HG02763 (cell line): ENCODE results near the gene AQP2.

Source experiments
- ATAC-seq: cut with Tn5 transposase; IDR thresholded peaks from one replicate; pipeline ENCODE4 v1.9.1; 2021; ENCODE audit warnings: mild to moderate bottlenecking, moderate library complexity; ENCODE audit not compliant: unreplicated experiment

Gene AQP2

GRCh38 chr12:49954863-49955830 is 4.6 kb downstream of the AQP2 start:
- no peak for ATAC-seq

- no peak for ATAC-seq
Observed at GRCh38 chr12:49955899-49956662, 5.5 kb downstream of the AQP2 start.

- ATAC-seq, result no peak
Observed at GRCh38 chr12:49956663-49957569, 6.4 kb downstream of the AQP2 start.

- no peak for ATAC-seq
Observed at GRCh38 chr12:49957570-49957967, 7.0 kb downstream of the AQP2 start.

DNA sequence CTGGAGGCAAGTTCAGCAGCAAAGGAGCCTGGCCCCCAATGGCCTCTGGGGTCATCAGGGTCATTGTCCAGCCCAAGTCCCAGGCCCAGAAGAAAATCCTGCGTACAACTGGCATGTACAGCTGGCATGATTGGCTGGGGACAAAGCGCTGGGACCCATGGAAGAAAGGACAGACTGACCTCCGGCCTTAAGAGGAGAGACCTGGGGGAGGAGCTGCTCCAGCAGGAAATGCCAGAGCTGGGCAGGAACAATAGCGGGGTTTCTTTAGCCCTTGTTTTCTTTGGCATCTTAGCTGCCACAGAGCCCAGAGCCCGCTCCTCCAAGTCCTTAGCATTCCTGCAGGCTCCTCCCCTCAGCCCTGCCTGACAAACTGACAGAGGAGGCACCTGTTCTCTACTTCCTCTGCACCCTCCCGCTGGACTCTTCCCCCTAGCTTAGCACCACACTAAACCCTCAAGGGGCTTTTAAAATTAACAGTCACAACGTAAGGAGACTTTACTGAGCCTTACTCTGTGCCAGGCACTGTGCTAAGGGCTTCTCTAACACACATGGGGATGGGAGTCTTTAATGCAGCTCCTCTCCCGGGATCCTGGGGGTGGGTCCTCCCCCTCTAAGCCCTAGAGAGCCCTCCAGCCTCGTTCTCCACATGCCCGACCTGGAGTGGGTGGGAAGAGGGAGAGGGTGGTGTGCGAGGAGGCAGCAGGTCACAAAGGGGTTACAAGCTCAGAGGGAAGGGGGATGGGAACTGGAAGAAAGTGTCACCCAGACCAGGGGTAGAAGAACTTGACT is 9.3 kb downstream of the AQP2 start:
- ATAC-seq, result no peak

- no peak for ATAC-seq
Observed at GRCh38 chr12:49960474-49961110, 10.1 kb downstream of the AQP2 start.

- ATAC-seq, result no peak
Observed at GRCh38 chr12:49961111-49961922, 10.8 kb downstream of the AQP2 start, which contains the start of gene AQP5. AQP5 (plus strand) TSS chr12:49961872; CDS start chr12:49962018, 146 bp downstream.

- no peak for ATAC-seq
Observed at GRCh38 chr12:49961993-49962764, 11.6 kb downstream of the AQP2 start.

DNA sequence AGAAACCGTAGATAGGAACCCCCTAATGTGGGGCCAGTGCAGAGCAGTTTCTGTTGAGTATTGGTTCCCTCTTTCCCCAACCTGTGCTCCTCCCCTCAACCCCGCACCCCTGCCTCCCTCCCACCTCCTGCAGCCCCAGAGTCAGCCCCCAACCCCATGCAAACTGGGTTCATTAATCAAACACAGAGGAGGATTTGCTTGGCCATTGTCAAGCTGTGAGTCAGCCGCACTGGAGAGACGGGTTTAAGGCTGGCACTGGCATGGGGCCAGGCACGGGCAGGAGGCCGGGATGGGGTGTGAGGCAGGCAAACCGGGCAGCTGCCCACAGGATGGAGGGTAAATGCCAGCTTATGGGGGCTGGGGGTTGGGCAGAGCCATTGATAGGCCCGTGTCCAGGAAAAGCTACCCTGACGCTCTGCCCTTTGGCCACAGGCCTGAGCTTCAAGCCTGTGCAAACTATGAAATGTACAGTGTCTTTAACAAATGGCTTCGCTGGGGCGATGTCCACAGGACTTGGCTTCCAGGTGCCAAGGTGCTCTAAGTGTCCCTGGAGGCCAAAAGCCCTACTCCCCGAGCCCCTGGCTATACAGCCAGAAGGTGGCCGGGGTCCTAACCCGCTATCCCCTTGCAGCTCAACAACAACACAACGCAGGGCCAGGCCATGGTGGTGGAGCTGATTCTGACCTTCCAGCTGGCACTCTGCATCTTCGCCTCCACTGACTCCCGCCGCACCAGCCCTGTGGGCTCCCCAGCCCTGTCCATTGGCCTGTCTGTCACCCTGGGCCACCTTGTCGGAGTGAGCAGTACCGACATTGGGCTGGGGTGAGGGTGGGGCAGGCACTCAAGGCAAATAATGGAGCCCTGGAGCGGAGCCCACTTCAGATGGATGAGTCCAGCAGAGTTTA is 12.6 kb downstream of the AQP2 start:
- no peak for ATAC-seq

DNA sequence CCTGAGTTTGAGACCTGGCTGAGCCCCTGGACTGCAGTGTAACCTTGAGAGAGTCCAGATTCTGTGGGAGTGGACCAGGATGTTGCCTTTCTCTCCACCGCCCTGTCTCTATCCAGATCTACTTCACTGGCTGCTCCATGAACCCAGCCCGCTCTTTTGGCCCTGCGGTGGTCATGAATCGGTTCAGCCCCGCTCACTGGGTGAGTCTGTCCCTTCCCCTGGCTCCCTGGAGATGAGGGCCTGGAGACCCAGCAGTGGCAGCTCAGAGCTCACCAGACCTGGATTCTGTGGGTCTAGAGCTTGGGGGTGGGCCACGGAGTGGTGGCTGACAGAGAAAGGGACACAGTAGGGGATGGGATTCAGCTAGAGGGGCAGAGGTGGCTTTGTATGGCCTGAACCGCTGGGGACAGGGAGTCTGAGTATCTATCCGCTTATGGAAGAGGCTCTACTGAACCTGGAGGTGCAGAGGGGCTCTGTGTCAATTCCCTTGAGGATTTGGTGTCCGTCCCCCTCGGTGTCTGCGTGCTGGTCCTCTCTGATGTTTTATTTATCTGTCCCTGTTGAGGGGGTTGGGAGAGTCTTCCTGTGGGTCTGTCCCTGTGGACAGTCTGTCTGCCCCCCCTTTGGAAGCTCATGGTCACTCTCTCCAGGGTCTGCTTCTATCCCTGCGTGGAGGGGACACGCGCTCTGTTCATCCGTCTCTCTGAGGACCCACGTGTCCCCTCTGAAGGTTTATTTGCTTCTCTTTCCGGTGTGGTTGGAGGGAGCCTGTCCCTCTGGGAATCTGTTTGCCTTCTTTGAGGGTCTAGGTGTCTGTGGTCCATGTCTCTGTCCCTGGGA is 13.7 kb downstream of the AQP2 start:
- no peak for ATAC-seq

- no peak for ATAC-seq
Observed at GRCh38 chr12:49964849-49965624, 14.5 kb downstream of the AQP2 start.

GRCh38 chr12:49965836-49966235 is 15.3 kb downstream of the AQP2 start:
- no peak for ATAC-seq

DNA sequence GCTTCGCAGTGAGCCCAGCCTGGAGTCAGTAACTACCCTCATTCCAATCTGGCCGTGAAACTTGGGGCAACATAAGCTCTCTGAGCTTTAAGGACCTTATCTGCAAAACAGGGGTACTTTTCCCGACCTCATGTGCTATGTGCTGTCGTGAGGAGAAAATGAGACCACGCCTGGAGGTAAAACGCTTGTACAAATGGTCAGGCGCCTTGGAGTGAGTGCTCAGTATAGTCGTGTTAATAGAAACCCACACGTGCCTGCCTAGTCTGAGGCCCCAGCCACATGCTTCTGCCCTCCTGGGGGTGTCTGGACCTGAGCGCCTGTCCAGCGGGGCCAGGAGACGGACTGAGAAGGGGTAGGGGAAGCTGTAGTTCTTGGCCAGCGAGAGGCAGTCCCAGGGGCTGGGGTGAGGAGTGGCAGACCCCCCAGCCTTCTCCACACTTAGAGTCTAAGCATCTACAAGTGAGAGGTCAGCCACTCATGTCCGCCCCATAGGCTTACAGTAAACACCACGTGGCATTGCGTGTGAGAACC is 16.0 kb downstream of the AQP2 start:
- no peak for ATAC-seq

DNA sequence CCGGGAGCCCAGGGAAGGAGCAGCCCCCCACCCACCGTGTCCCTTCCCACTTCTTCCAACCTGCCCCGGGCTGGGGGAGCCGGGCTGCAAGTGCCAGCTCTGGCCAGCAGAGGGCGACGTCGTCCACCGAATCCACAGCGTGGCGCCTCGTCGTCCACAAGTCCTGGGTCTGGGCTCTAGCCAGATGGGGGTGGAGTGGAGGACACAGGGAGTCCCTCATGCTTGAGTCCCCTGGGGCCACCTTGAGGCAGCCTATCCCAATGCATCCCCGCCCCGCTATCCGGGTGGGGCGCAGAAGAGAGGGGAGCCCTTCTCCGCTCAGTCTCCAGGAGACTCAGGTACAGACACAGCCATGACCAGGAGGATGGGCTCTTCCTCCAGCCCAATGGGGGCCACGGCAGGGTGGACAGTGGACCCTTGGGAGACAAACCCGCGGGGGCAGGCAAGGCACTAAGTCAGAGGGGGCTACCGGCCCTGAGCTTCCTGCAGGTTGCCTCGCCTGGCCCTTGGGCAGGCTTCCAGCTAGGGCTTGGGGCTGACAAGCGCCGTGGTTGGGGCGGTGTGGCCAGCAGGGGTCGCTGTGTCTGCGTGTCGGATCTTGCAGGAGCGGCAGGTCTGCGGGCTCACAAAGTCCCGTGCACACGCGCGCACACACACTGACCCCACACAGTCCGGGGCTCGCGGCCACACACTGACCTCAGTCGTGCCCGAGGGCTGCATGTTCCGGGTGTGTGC is 16.7 kb downstream of the AQP2 start:
- ATAC-seq, result no peak
